ENCODE data around the gene POMC.
"Not testable (repeated sequence)": the region's sequence is repeated elsewhere in the genome, so short reads cannot be mapped to it uniquely, and the experiment has no call there.

The POMC gene
- total RNA-seq, result 2.1 to 18.3 (median 4.7) reads per million in 4 donors

DNA sequence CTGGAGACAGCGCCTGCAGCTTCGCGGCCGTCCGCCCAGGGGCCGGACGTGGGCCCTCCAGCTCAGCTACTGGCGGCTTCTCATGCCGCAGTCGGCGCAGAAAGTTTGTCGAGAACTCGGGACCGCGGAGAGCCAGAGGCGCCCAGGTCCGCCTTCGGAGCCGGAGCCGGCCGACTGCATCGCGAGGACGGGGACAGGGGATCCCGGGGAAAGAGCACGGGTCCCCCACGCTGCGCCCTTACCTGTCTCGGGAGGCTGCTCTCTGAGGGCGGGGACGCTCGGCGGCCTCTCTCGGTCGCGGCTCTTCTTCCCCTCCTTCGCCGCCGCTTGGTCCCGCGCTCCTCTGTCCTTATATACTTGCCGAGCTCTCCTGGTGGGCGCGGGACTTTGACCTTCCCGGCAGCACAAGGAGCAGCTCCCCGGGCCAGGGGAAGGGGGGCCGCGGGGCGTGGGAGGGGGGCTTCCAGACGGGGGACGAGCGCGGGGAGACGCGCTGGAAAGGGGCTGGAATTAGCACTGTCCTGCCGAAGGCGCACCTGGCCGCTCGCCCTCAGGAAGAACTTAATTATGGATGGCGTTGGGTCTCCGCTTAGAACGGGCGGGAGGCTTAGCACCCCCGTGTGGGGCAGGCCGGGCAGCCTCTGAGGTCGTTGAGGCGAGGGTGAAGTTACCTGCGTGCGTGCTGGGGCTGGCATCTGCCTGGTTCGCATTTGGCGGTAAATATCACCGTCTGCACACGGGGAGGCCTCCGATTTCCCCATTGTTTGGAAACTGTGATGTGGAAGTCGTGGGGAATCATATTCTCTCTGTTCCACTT, at the start of gene POMC:
TSS of gene POMC (minus strand) at position 325 of the 817 bp plus-strand sequence. CDS start 3,808 bp downstream, outside the sequence.
- DNase-seq, result peak in 3 of 5 donors; percentile 12 to 19 (median 16)

DNA sequence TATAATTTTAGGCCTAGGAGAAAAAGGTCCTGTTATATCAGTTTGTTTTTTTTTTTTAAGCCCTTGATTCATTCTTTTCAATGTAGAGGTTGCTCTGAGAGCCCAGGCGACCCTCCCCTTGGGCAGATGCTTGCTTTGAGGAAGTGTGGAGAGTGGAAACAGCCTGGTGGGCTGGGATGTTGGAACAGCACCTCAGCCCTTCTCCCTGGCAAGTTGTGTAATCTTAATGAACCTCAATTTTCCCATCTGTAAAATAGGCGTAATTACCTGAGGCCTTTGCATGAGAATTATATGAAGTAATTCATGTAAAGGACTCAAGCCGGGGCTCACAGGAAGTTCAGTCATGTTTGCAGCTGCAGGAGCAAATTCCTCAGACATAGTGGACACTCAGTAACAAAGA, 49.7 kb upstream of the POMC start:
- no peak for DNase-seq

DNA sequence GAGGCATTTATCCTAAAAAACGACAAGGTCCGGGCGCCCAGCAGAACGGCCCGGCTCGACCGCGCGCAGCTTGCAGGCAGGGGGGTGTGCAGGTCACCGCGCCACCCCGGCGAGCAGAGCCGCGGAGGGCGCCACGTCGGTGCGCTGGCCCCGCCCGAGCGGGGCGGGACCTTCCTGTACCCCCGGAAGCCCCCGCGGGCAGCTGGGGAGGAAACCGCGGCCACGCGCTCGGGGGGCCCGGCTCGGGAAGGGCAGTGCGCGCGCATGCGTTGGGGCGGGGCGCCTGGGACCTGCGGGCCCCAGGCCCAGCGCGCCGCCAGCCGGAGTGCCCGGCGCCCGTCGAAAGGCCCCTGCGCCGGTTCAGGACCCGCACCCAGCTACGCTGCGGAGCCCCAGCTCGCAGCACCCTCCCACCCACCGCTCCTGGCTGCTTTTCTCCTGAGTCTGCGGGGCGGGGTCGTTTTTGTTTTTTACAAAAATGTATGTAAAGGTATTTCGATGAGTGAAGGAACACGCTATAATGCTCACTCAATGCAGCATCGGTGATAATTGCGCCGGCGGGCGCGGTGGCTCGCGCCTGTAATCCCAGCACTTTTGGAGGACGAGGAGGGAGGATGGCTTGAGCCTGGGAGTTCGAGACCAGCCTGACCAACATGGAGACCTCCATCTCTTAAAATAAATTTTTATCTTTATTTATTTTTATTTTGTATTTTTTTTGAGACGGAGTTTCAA, 47.7 kb upstream of the POMC start:
- peak; percentile 72 to 85 (median 73) for DNase-seq

- no peak for DNase-seq
Measured at GRCh38 chr2:25215232-25215631, 46.9 kb upstream of the POMC start.

DNA sequence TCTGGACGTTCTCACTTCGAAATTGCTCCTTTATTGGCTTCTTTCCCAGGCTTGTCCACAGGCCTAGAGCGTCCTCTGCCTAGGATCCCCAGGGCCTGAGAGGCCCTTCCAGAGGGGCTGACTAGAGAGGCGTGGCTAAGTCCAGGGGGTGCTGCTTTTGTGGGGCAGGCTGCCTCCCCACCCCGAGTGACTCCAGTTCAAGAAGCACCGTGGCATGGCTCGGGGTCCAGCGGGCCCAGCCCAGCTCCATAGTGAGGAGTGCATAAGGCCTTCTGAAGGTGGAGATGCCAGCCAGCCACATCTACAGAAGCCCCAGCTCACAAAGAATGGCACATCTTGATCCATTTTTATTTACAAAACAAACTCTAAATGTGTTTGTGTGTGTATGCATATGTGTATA, 44.8 kb upstream of the POMC start:
- DNase-seq, result no peak

- not testable (repeated sequence) for DNase-seq
Measured at GRCh38 chr2:25210923-25211322, 42.5 kb upstream of the POMC start.

- DNase-seq, result no peak
Measured at GRCh38 chr2:25207078-25207545, 38.7 kb upstream of the POMC start.

GRCh38 chr2:25204190-25204838, 35.9 kb upstream of the POMC start:
- DNase-seq, result no peak

GRCh38 chr2:25202275-25202674, 33.9 kb upstream of the POMC start:
- DNase-seq, result no peak

DNA sequence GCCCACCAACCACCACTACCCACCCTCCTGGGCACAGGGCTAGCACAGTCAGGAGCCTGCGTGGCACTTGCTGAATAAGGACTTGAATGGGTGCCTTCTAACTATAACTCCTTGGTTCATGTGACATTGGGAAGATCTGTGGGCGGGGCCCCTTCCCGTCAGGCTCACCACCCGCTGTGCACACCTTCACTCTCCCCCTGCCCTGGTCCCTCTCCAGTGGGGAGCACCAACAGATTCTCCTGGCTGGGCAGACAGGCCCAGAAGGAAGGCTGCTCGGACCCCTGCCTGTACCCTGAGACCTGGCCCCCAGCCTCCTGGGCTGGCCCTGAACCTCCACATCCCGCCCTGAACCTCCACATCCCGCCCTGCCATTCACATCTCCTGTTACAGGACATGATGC, 33.4 kb upstream of the POMC start:
- no peak for DNase-seq

- DNase-seq, result no peak
Measured at GRCh38 chr2:25201265-25201664, 32.9 kb upstream of the POMC start.

DNA sequence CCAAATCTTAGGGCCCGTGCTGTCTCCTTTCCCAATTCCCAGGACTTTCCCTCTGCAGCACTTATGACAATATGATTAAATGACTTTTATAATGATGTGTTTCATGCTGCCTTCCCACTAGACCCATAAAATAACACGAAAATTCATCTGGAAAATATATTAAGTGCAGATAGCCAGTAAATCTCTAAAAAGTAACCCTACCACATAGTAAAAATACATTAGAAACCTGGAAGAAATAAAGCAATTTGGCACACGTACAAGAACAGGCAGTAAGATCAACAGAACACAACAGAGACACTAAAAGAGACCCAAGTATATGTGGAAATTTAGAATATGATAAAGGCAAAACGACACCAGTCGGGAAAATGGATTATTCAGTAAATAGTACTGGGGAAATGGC, 30.2 kb upstream of the POMC start:
- no peak for DNase-seq

DNA sequence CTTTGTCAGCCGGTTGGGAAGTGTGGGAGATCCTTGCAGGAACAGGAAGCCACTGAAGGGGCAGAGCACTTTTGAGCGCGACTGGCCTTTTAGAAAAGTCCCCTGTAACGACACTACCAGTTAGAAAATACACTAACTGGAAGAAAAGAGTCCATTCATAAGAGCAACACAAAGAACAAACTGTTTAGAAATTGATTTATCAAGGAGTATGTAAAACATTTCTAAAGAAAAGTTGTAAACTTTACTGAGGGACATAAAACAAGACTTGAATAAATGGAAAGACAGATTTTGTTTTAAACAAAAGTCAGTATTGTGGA, 29.8 kb upstream of the POMC start:
- DNase-seq, result no peak

GRCh38 chr2:25197336-25198208, 29.2 kb upstream of the POMC start:
- no peak for DNase-seq

DNA sequence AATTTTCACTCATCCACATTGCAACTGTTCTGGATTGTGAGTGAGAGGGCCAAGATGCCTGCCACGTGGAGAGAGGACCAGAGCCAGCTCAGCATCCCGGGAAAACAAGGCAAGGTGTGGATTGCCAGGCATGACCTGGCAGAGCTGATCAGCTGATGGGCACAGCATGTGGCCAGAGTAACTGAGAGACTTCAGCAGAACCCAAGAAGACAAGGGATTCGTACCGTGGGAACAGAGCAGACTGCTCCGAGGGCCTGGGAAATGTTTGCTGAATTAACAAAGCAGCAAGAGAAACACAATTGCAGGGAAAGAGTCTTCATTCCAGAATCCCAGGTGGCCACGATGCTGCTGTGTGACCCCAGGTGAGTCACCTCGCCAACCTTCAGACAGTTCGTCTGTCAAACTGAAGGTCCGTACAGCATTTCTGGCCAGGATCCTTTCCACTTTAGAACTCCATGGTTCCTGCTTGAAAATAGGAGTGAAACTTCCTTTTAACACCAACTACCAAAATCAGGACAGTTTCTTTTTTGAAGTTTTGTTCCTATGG, 26.3 kb upstream of the POMC start:
- no peak for DNase-seq

DNA sequence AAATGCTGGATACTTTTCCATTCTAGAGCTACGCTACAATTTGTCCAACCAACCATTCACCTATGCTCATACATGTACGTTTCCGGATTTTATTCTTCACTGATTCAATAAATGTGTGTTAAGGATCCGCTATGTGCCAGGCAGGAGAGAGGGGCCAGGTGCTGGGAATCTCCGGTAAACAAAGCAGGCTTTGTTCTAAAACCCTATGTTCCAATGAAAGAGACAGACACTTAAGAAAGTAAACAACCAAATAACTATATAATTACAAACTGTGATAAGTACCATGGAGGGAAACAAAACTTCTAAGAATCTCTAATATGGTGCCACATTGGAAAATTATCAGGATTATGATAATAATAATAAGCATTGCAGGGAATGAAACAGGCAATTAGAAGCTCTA, 22.2 kb upstream of the POMC start:
- no peak for DNase-seq

GRCh38 chr2:25188405-25188804, 20.0 kb upstream of the POMC start:
- no peak for DNase-seq

DNA sequence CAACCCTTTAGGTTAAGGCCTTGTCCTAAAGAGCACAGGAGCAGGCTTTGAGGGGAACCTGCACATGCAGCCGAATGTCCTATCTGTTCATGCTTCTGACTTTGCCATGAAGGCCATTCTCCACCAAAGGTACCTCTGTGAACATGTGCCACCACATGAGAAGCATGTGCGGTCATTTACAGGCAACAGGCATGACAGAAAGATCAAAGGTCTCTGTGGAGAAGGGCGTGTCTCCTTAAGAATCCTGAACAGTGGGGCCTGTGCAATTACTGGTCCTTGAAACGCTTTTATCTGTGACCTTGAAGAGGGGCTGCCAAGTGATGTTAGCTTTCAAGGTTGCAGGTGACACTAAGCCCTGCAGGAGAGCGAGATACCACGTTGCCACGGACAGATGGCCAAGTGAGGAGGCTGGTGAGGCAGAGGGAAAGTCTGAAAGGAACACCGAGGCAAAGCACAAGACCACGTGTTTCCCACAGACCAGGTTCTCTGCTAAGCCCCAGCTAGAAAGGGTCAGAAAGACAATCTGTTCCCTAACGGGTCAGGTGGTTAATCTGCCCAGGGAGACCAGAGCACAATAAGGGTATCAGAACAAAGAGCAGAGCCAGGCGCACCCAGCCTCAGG, 19.5 kb upstream of the POMC start:
- DNase-seq, result no peak

DNA sequence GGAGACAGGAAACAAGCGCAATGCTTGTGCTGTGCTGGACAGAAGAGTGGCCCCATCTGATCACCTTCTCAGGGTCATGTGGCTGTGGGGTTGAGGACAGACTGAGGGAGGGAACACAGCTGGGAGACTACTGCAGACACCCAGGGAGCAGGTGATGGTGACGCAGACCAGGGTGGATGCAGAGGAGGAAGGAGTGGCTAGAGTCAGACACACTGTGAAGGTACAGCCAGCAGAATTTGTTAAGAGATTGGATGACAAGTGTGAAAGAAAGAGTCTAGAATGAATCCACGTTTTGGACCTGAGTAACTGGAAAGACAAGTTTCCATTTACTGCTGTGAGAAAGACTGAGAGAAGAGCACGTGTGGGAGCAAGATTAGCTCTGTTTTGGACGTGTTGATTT, 15.9 kb upstream of the POMC start:
- no peak for DNase-seq

DNA sequence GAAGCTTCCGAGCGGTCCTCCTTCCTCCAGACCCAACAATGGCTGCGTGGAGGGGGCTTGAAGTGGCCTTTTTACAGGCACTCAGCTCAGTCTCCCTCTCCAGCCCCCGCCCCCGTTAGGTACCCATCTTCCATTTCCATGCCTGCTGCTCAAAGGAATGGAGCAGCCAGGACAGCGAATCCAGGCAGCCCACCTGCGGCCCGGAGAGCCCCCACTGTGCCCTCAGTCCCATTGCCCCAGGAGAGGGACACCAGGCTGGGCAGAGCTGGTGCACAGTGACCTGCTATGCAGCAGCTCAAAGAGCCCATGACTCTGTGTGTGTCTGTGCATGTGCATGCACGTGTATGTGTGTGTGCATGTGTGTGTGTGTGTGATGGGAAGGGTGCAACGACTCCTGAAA, 10.6 kb upstream of the POMC start:
- no peak for DNase-seq

- no peak for DNase-seq
Measured at GRCh38 chr2:25177211-25177611, 8.8 kb upstream of the POMC start.
